ENCODE data around the gene WRNIP1.

WRNIP1 gene

GRCh38 chr6:2819115-2819514 lies 53.9 kb downstream of the WRNIP1 start:
- H2BK5ac ChIP-seq (ENCODE audit: low read depth, low read length, poor library complexity, severe bottlenecking): no peak overlapping the region
- 100% methylated on average over 5 of the region's 5 CpGs for WGBS

DNA sequence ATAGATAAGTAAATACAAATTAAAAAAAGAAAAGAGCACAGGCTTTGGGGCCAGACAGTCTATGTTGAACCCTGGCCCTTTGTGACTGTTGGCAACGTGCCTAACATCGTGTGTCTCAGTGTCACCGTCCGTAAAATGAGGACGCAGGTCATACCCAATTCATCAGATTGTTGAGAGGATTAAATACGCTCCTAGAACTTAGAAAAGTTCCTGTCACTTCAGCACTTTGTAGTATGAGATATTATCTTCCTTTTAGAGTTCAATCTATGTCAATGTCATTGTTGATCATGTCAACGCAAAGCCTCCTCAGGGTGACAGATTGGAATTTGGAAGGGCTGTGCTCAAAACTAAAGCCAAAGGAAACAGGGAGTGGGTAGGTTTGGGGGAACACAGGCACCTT lies 54.8 kb downstream of the WRNIP1 start:
- Histone ChIP-seq H2BK15ac (ENCODE audit: low read depth, poor library complexity, severe bottlenecking) (no peak overlapping the region), H3K4me1 (ENCODE audit: control insufficient read depth, insufficient read depth, low read depth, low read length) (no peaks in the 10 kb centered on the region), H2BK12ac (ENCODE audit: low read length in 2 of 2) (no peak overlapping the region), H2AK5ac (ENCODE audit: low read length, severe bottlenecking) (no peak overlapping the region), H2BK120ac (ENCODE audit: low read depth, low read length) (no peak overlapping the region), H3K14ac (ENCODE audit: low read length in 2 of 2) (no peak overlapping the region), H3K27ac (ENCODE audit: low read length, poor library complexity, severe bottlenecking) (no peak overlapping the region), H3K4me3 (ENCODE audit: insufficient read depth in 1 of 2, low read depth in 1 of 2, low read length in 2 of 2) (no peak overlapping the region), H4K8ac (ENCODE audit: low read length) (no peak overlapping the region), H3K9ac (ENCODE audit: low read length) (no peak overlapping the region), H3K9me3 (ENCODE audit: control insufficient read depth, low read length) (peaks cover 13% of the 10 kb centered on the region), H3K18ac (ENCODE audit: low read depth in 1 of 2, low read length in 2 of 2) (no peak overlapping the region), H3K4me2 (ENCODE audit: low read length, poor library complexity, severe bottlenecking) (no peak overlapping the region), H3K4ac (ENCODE audit: low read depth in 1 of 2, low read length in 2 of 2) (no peak overlapping the region), H2AFZ (ENCODE audit: low read depth, low read length) (no peak overlapping the region), H3K79me1 (replicated peaks; ENCODE audit: low read length, poor library complexity, severe bottlenecking) (no peaks in the 10 kb centered on the region), H3K23ac (ENCODE audit: low read length in 2 of 2) (no peak overlapping the region), H4K91ac (ENCODE audit: low read length) (no peak overlapping the region), H2BK5ac (ENCODE audit: low read depth, low read length, poor library complexity, severe bottlenecking) (no peak overlapping the region), H3K27me3 (ENCODE audit: control insufficient read depth in 1 of 2, insufficient read depth in 1 of 2, low read length in 2 of 2) (no peaks in the 10 kb centered on the region), H3K36me3 (ENCODE audit: control insufficient read depth in 1 of 2, insufficient read depth in 2 of 2, low read depth in 1 of 2, low read length in 2 of 2) (no peaks in the 10 kb centered on the region)
- 91% methylated on average over 5 of the region's 7 CpGs for WGBS
- DNase-seq: no peak

More at GRCh38 chr6:2819115-2819514, 53.9 kb downstream of the WRNIP1 start:
- Histone ChIP-seq H3K36me3 (ENCODE audit: control insufficient read depth in 1 of 2, insufficient read depth in 2 of 2, low read depth in 1 of 2, low read length in 2 of 2) (no peaks in the 10 kb centered on the region), H2BK120ac (ENCODE audit: low read depth, low read length) (no peak overlapping the region), H3K18ac (ENCODE audit: low read depth in 1 of 2, low read length in 2 of 2) (no peak overlapping the region), H3K14ac (ENCODE audit: low read length in 2 of 2) (no peak overlapping the region), H3K4me3 (ENCODE audit: insufficient read depth in 1 of 2, low read depth in 1 of 2, low read length in 2 of 2) (no peak overlapping the region), H2BK15ac (ENCODE audit: low read depth, poor library complexity, severe bottlenecking) (no peak overlapping the region), H3K79me1 (replicated peaks; ENCODE audit: low read length, poor library complexity, severe bottlenecking) (no peaks in the 10 kb centered on the region), H3K23ac (ENCODE audit: low read length in 2 of 2) (no peak overlapping the region), H3K9ac (ENCODE audit: low read length) (peak overlapping the region; percentile 65), H3K9me3 (ENCODE audit: control insufficient read depth, low read length) (peaks cover 13% of the 10 kb centered on the region), H4K91ac (ENCODE audit: low read length) (no peak overlapping the region), H2BK12ac (ENCODE audit: low read length in 2 of 2) (no peak overlapping the region), H2AK5ac (ENCODE audit: low read length, severe bottlenecking) (no peak overlapping the region), H2AFZ (ENCODE audit: low read depth, low read length) (no peak overlapping the region), H3K27me3 (ENCODE audit: control insufficient read depth in 1 of 2, insufficient read depth in 1 of 2, low read length in 2 of 2) (no peaks in the 10 kb centered on the region), H3K4ac (ENCODE audit: low read depth in 1 of 2, low read length in 2 of 2) (no peak overlapping the region), H3K4me2 (ENCODE audit: low read length, poor library complexity, severe bottlenecking) (no peak overlapping the region), H3K27ac (ENCODE audit: low read length, poor library complexity, severe bottlenecking) (no peak overlapping the region), H3K4me1 (ENCODE audit: control insufficient read depth, insufficient read depth, low read depth, low read length) (no peaks in the 10 kb centered on the region), H4K8ac (ENCODE audit: low read length) (no peak overlapping the region)
- DNase-seq: no peak

DNA sequence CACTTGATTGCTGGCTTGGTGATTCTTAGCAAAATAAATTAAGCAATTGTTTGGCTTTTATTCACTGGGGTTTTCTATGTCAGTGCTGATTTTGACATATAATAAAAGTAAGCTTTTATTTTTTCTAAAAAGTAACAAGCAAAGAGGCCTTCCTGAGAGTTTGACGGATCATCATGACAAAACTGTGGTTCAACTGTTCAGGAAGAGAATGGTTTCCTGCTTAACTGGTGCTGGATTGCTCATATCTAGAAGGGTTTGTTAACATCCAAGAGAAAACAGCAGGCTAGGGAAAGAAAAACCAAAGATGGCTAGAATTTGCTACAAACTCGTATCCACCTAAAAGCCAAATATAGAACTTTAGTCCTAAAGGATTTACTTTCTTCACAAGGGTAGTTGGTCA lies 55.2 kb downstream of the WRNIP1 start:
- Histone ChIP-seq H2AK5ac (ENCODE audit: low read length, severe bottlenecking) (no peak overlapping the region), H2BK120ac (ENCODE audit: low read depth, low read length) (no peak overlapping the region), H2AFZ (ENCODE audit: low read depth, low read length) (no peak overlapping the region), H3K27ac (ENCODE audit: low read length, poor library complexity, severe bottlenecking) (no peak overlapping the region), H3K36me3 (ENCODE audit: control insufficient read depth in 1 of 2, insufficient read depth in 2 of 2, low read depth in 1 of 2, low read length in 2 of 2) (no peaks in the 10 kb centered on the region), H3K14ac (ENCODE audit: low read length in 2 of 2) (no peak overlapping the region), H3K27me3 (ENCODE audit: control insufficient read depth in 1 of 2, insufficient read depth in 1 of 2, low read length in 2 of 2) (no peaks in the 10 kb centered on the region), H3K79me1 (replicated peaks; ENCODE audit: low read length, poor library complexity, severe bottlenecking) (no peaks in the 10 kb centered on the region), H4K91ac (ENCODE audit: low read length) (no peak overlapping the region), H3K4ac (ENCODE audit: low read depth in 1 of 2, low read length in 2 of 2) (no peak overlapping the region), H2BK12ac (ENCODE audit: low read length in 2 of 2) (no peak overlapping the region), H3K18ac (ENCODE audit: low read depth in 1 of 2, low read length in 2 of 2) (no peak overlapping the region), H3K9ac (ENCODE audit: low read length) (no peak overlapping the region), H3K23ac (ENCODE audit: low read length in 2 of 2) (no peak overlapping the region), H3K9me3 (ENCODE audit: control insufficient read depth, low read length) (peaks cover 10% of the 10 kb centered on the region), H2BK15ac (ENCODE audit: low read depth, poor library complexity, severe bottlenecking) (no peak overlapping the region), H2BK5ac (ENCODE audit: low read depth, low read length, poor library complexity, severe bottlenecking) (no peak overlapping the region), H3K4me1 (ENCODE audit: control insufficient read depth, insufficient read depth, low read depth, low read length) (no peaks in the 10 kb centered on the region), H4K8ac (ENCODE audit: low read length) (no peak overlapping the region), H3K4me2 (ENCODE audit: low read length, poor library complexity, severe bottlenecking) (no peak overlapping the region), H3K4me3 (ENCODE audit: insufficient read depth in 1 of 2, low read depth in 1 of 2, low read length in 2 of 2) (no peak overlapping the region)
- WGBS: 100% methylated on average over 1 of the region's 2 CpGs
- DNase-seq: no peak

DNA sequence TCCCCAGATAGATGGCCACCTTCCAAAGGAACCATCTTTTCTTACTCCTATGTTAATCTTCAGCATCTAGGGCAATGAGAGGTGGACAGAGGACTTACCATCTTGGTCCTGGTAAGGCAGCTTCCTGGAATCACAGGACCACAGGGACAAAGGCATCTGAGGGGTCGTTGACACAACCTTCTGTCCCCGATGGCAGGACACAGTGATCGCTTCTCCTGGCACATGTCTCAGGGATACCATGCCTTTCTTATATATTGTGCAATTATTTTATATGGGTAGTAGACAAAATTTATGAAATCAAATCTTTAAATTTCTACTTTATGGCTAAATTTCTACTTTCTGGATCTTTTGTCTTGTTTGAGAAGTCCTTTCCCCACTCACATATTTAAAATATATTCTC lies 56.4 kb downstream of the WRNIP1 start:
- no peak for DNase-seq
- Histone ChIP-seq H3K23ac (ENCODE audit: low read length in 2 of 2) (no peak overlapping the region), H2BK120ac (ENCODE audit: low read depth, low read length) (no peak overlapping the region), H2BK5ac (ENCODE audit: low read depth, low read length, poor library complexity, severe bottlenecking) (no peak overlapping the region), H2AK5ac (ENCODE audit: low read length, severe bottlenecking) (no peak overlapping the region), H2AFZ (ENCODE audit: low read depth, low read length) (no peak overlapping the region), H4K91ac (ENCODE audit: low read length) (no peak overlapping the region), H3K14ac (ENCODE audit: low read length in 2 of 2) (peak overlapping the region in 1 of 2 experiments; percentile 65), H3K9me3 (ENCODE audit: control insufficient read depth, low read length) (no peaks in the 10 kb centered on the region), H3K36me3 (ENCODE audit: control insufficient read depth in 1 of 2, insufficient read depth in 2 of 2, low read depth in 1 of 2, low read length in 2 of 2) (no peaks in the 10 kb centered on the region), H3K27ac (ENCODE audit: low read length, poor library complexity, severe bottlenecking) (no peak overlapping the region), H3K27me3 (ENCODE audit: control insufficient read depth in 1 of 2, insufficient read depth in 1 of 2, low read length in 2 of 2) (no peaks in the 10 kb centered on the region), H3K18ac (ENCODE audit: low read depth in 1 of 2, low read length in 2 of 2) (no peak overlapping the region), H3K4ac (ENCODE audit: low read depth in 1 of 2, low read length in 2 of 2) (no peak overlapping the region), H4K8ac (ENCODE audit: low read length) (no peak overlapping the region), H3K4me2 (ENCODE audit: low read length, poor library complexity, severe bottlenecking) (no peak overlapping the region), H2BK15ac (ENCODE audit: low read depth, poor library complexity, severe bottlenecking) (no peak overlapping the region), H3K9ac (ENCODE audit: low read length) (no peak overlapping the region), H2BK12ac (ENCODE audit: low read length in 2 of 2) (no peak overlapping the region), H3K79me1 (replicated peaks; ENCODE audit: low read length, poor library complexity, severe bottlenecking) (no peaks in the 10 kb centered on the region), H3K4me1 (ENCODE audit: control insufficient read depth, insufficient read depth, low read depth, low read length) (no peaks in the 10 kb centered on the region), H3K4me3 (ENCODE audit: insufficient read depth in 1 of 2, low read depth in 1 of 2, low read length in 2 of 2) (no peak overlapping the region)
- WGBS: 100% methylated on average over 1 of the region's 3 CpGs
